Liver (tissue), 9 donors: Measurements from ENCODE around the gene ARHGEF4. TPM values are rescaled to one million over a fixed set of nuclear protein-coding genes. Genes with fewer than 3 reads are reported as not detected.

ENCODE experiments used
- DNase-seq: peaks from one replicate; pipeline ENCODE4 v3.0.0-alpha.2; 2017; ENCODE audit warnings: low spot score
- H3K27ac ChIP-seq, 2 donors: one replicate each; pipeline ENCODE4 v1.7.0; 2013; ENCODE audit warnings: inconsistent platforms in 2 of 2, low read length in 2 of 2, control low read depth in 1 of 2, low read depth in 1 of 2, mild to moderate bottlenecking in 1 of 2
- H3K27me3 ChIP-seq, 4 donors: one replicate each; pipeline versions ENCODE4 v1.6.1 to v1.7.0; 2013; ENCODE audit warnings: low read length in 3 of 4, inconsistent platforms in 1 of 4, mild to moderate bottlenecking in 1 of 4, moderate library complexity in 1 of 4; ENCODE audit not compliant: control insufficient read depth in 4 of 4, insufficient read depth in 4 of 4
- H3K36me3 ChIP-seq, 4 donors: one replicate each; pipeline versions ENCODE4 v1.6.1 to v1.7.0; 2013; ENCODE audit warnings: low read length in 3 of 4, mild to moderate bottlenecking in 3 of 4, low read depth in 1 of 4, moderate library complexity in 1 of 4; ENCODE audit not compliant: control insufficient read depth in 4 of 4, insufficient read depth in 3 of 4
- H3K4me1 ChIP-seq, 4 donors: one replicate each; pipeline versions ENCODE4 v1.6.1 to v1.7.0; 2013; ENCODE audit warnings: low read length in 3 of 4, mild to moderate bottlenecking in 3 of 4, moderate library complexity in 1 of 4; ENCODE audit not compliant: control insufficient read depth in 4 of 4, insufficient read depth in 4 of 4
- H3K4me3 ChIP-seq, 3 donors: one replicate each; pipeline versions ENCODE4 v1.6.1 to v1.7.0; 2013; ENCODE audit warnings: low read length in 3 of 3, control low read depth in 1 of 3, low read depth in 1 of 3, mild to moderate bottlenecking in 1 of 3
- H3K9ac ChIP-seq, 2 donors: one replicate each; pipeline ENCODE4 v1.7.0; 2013; ENCODE audit warnings: low read length in 2 of 2, mild to moderate bottlenecking in 2 of 2, moderate library complexity in 2 of 2, control low read depth in 1 of 2, low read depth in 1 of 2
- H3K9me3 ChIP-seq, 4 donors: one replicate each; pipeline versions ENCODE4 v1.6.1 to v1.7.0; 2013; ENCODE audit warnings: low read length in 3 of 4; ENCODE audit not compliant: control insufficient read depth in 4 of 4
- ATF3 ChIP-seq: IDR thresholded peaks from 2 replicates; pipeline ENCODE4 v1.6.1; 2016; ENCODE audit warnings: antibody characterized with exemption
- EGR1 ChIP-seq, 2 donors: IDR thresholded peaks; 2 replicates each; pipeline ENCODE4 v1.6.1; 2016 to 2018; ENCODE audit warnings: antibody characterized with exemption in 2 of 2, low read depth in 2 of 2
- FOXA1 ChIP-seq: IDR thresholded peaks from 2 replicates; pipeline ENCODE4 v1.6.1; 2016; ENCODE audit warnings: antibody characterized with exemption
- FOXA2 ChIP-seq: IDR thresholded peaks from 2 replicates; pipeline ENCODE4 v1.6.1; 2016; ENCODE audit warnings: antibody characterized with exemption
- GABPA ChIP-seq, 2 donors: IDR thresholded peaks in 1 of 2; conservative IDR thresholded peaks in 1 of 2; 2 replicates each; pipeline ENCODE4 v1.6.1; 2016; ENCODE audit warnings: antibody characterized with exemption in 2 of 2, mild to moderate bottlenecking in 1 of 2, moderate library complexity in 1 of 2
- HNF4G ChIP-seq: IDR thresholded peaks from 2 replicates; pipeline ENCODE4 v1.6.1; 2016; ENCODE audit warnings: antibody characterized with exemption
- RXRA ChIP-seq, 2 donors: IDR thresholded peaks; 2 replicates each; pipeline ENCODE4 v1.6.1; 2017 to 2018; ENCODE audit warnings: antibody characterized with exemption in 2 of 2, mild to moderate bottlenecking in 1 of 2
- TAF1 ChIP-seq: conservative IDR thresholded peaks from 2 replicates; pipeline ENCODE4 v1.6.1; 2016; ENCODE audit warnings: antibody characterized with exemption, mild to moderate bottlenecking
- YY1 ChIP-seq: IDR thresholded peaks from 2 replicates; pipeline ENCODE4 v1.6.1; 2016; ENCODE audit warnings: antibody characterized with exemption, mild to moderate bottlenecking
- WGBS: extraction: QIAGEN DNeasy Blood & Tissue Kit; methylation state at CpG from one replicate; pipeline ENCODE4 v1.1.7; 2013; 5-methylcytosine and 5-hydroxymethylcytosine counted together
- polyA plus RNA-seq, 2 donors: library from polyadenylated mRNA; stranded (reverse) in 1 of 2; unstranded in 1 of 2; fragments of 200-250 nt in 1 of 2; fragments of >200 nt in 1 of 2; fragmentation: Nextera tagmentation in 1 of 2; extraction: Ambion mirVana in 1 of 2; gene quantifications; one replicate each; pipeline versions ENCODE4 v1.2.1 to v1.2.3, GENCODE V29; 2013 to 2015
- total RNA-seq, 2 donors: library from RNA; depleted of rRNA; stranded (reverse); fragments of >200 nt; gene quantifications; one replicate each; pipeline ENCODE4 v1.2.3, GENCODE V29; 2014
- TF ChIP-seq, protein P1 (sequence below): IDR thresholded peaks from 2 replicates; pipeline ENCODE4 v1.6.1; 2016; ENCODE audit warnings: antibody characterized with exemption
- TF ChIP-seq, protein P2 (sequence below): fragments of 150-350 bp; IDR thresholded peaks from 2 replicates; pipeline ENCODE4 v1.5.1; 2017; ENCODE audit warnings: improper control_type of control experiment, low read depth, low read length; ENCODE audit not compliant: missing input control
- TF ChIP-seq, protein P3 (sequence below): IDR thresholded peaks from 2 replicates; pipeline ENCODE4 v1.6.1; 2016; ENCODE audit warnings: antibody characterized with exemption, mild to moderate bottlenecking
- donor health status: healthy.
- donor health status: healthy.
- donor health status: healthy.
- donor health status: healthy.
- donor health status: healthy.

The ARHGEF4 gene
- total and polyA plus RNA-seq, 4 donors: 0.08 TPM; not detected in 2

GRCh38 chr2:131039101-131039440, 202.4 kb downstream of the ARHGEF4 start:
- Histone ChIP-seq H3K4me3 (no peak overlapping the region), H3K9me3 (no peaks in the 10 kb centered on the region), H3K4me1 (peaks cover 3 to 5% (median 5%) of the 10 kb centered on the region in 4 donors), H3K27me3 (peaks cover 0 to 15% (median under 1%) of the 10 kb centered on the region in 4 donors), H3K9ac (no peak overlapping the region), H3K27ac (no peak overlapping the region), H3K36me3 (no peaks in the 10 kb centered on the region)
- 90% methylated on average over 9 of the region's 9 CpGs for WGBS
- TF ChIP-seq EGR1 (IDR thresholded peaks at IDR 0.05; ENCODE audit: low read depth in 2 of 2) (no peak), RXRA (IDR thresholded peaks at IDR 0.05) (no peak), FOXA1 (no peak)
- TF ChIP-seq, protein P1, sequence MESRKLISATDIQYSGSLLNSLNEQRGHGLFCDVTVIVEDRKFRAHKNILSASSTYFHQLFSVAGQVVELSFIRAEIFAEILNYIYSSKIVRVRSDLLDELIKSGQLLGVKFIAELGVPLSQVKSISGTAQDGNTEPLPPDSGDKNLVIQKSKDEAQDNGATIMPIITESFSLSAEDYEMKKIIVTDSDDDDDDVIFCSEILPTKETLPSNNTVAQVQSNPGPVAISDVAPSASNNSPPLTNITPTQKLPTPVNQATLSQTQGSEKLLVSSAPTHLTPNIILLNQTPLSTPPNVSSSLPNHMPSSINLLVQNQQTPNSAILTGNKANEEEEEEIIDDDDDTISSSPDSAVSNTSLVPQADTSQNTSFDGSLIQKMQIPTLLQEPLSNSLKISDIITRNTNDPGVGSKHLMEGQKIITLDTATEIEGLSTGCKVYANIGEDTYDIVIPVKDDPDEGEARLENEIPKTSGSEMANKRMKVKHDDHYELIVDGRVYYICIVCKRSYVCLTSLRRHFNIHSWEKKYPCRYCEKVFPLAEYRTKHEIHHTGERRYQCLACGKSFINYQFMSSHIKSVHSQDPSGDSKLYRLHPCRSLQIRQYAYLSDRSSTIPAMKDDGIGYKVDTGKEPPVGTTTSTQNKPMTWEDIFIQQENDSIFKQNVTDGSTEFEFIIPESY: no peak
- DNase-seq: no peak

GRCh38 chr2:131039535-131039907, 202.8 kb downstream of the ARHGEF4 start:
- Histone ChIP-seq H3K9me3 (no peaks in the 10 kb centered on the region), H3K27ac (no peak overlapping the region), H3K9ac (no peak overlapping the region), H3K27me3 (peaks cover 0 to 14% (median 0%) of the 10 kb centered on the region in 4 donors), H3K4me1 (peaks cover 3 to 5% (median 4%) of the 10 kb centered on the region in 4 donors), H3K4me3 (no peak overlapping the region), H3K36me3 (no peaks in the 10 kb centered on the region)
- TF ChIP-seq, protein P2, sequence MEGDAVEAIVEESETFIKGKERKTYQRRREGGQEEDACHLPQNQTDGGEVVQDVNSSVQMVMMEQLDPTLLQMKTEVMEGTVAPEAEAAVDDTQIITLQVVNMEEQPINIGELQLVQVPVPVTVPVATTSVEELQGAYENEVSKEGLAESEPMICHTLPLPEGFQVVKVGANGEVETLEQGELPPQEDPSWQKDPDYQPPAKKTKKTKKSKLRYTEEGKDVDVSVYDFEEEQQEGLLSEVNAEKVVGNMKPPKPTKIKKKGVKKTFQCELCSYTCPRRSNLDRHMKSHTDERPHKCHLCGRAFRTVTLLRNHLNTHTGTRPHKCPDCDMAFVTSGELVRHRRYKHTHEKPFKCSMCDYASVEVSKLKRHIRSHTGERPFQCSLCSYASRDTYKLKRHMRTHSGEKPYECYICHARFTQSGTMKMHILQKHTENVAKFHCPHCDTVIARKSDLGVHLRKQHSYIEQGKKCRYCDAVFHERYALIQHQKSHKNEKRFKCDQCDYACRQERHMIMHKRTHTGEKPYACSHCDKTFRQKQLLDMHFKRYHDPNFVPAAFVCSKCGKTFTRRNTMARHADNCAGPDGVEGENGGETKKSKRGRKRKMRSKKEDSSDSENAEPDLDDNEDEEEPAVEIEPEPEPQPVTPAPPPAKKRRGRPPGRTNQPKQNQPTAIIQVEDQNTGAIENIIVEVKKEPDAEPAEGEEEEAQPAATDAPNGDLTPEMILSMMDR: no peak
- TF ChIP-seq YY1 (no peak), EGR1 (IDR thresholded peaks at IDR 0.05; ENCODE audit: low read depth in 2 of 2) (no peak)
- peak; percentile 25 for DNase-seq
- 68% methylated on average over 23 of the region's 23 CpGs for WGBS

DNA sequence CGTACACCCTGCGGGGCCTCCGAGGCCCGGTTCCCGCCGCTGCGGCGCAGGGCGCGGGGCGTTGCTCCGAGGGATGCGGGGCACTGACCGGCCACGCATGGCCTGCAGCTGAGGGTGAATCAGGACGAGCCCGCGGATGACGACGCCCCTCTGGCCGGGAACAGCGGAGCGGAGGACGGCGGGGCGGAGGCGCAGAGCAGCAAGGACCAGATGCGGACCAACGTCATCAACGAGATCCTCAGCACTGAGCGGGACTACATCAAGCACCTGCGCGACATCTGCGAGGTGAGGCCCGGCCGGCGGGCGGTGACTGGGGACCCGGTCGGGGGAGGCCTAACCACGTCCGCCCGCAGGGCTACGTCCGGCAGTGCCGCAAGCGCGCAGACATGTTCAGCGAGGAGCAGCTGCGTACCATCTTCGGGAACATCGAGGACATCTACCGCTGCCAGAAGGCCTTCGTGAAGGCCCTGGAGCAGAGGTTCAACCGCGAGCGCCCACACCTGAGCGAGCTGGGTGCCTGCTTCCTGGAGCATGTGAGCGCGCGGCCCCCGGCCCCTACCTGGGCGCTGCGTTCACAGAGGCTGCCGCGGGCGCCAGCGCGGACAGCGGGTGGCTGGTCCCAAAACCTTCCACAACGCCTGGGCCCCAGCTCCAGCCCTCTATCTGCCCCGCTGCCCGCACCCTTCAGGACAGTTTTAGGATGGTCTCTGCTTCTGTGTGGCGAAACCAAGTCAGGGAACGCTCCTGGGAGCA, 203.4 kb downstream of the ARHGEF4 start:
- no peak overlapping the region for H3K27ac ChIP-seq
- H3K9ac ChIP-seq: no peak overlapping the region
- peaks cover 0 to 9% (median 0%) of the 10 kb centered on the region in 4 donors for H3K27me3 ChIP-seq
- no peaks in the 10 kb centered on the region for H3K36me3 ChIP-seq
- H3K4me1 ChIP-seq: peaks cover under 1 to 2% (median 1%) of the 10 kb centered on the region in 4 donors
- TF ChIP-seq FOXA2: no peak
- no peak for TF ChIP-seq TAF1
- no peak for TF ChIP-seq HNF4G
- no peak for TF ChIP-seq EGR1 (IDR thresholded peaks at IDR 0.05; ENCODE audit: low read depth in 2 of 2)
- TF ChIP-seq, protein P3, sequence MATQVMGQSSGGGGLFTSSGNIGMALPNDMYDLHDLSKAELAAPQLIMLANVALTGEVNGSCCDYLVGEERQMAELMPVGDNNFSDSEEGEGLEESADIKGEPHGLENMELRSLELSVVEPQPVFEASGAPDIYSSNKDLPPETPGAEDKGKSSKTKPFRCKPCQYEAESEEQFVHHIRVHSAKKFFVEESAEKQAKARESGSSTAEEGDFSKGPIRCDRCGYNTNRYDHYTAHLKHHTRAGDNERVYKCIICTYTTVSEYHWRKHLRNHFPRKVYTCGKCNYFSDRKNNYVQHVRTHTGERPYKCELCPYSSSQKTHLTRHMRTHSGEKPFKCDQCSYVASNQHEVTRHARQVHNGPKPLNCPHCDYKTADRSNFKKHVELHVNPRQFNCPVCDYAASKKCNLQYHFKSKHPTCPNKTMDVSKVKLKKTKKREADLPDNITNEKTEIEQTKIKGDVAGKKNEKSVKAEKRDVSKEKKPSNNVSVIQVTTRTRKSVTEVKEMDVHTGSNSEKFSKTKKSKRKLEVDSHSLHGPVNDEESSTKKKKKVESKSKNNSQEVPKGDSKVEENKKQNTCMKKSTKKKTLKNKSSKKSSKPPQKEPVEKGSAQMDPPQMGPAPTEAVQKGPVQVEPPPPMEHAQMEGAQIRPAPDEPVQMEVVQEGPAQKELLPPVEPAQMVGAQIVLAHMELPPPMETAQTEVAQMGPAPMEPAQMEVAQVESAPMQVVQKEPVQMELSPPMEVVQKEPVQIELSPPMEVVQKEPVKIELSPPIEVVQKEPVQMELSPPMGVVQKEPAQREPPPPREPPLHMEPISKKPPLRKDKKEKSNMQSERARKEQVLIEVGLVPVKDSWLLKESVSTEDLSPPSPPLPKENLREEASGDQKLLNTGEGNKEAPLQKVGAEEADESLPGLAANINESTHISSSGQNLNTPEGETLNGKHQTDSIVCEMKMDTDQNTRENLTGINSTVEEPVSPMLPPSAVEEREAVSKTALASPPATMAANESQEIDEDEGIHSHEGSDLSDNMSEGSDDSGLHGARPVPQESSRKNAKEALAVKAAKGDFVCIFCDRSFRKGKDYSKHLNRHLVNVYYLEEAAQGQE: no peak
- no peak for TF ChIP-seq ATF3
- TF ChIP-seq, protein P2: no peak
- no peak for TF ChIP-seq GABPA (IDR thresholded peaks at IDR 0.05 in 1 of 2, conservative IDR thresholded peaks at IDR 0.05 in 1 of 2)
- peak; percentile 33 for DNase-seq
- no peaks in the 10 kb centered on the region for H3K9me3 ChIP-seq
- peak overlapping the region in 1 of 3 donors; percentile 16 for H3K4me3 ChIP-seq
- 27% methylated on average over 75 of the region's 75 CpGs for WGBS
